Measurements from ENCODE around the gene SPOCK3. TPM values are rescaled to one million over a fixed set of nuclear protein-coding genes. Genes with fewer than 3 reads are reported as not detected.

SPOCK3 gene
- total RNA-seq, 1 donor from 2014 or later = 0.74 TPM

- intact Hi-C loops (cut with DNase I) = no loop called here
- H3K4me1 ChIP-seq = no peaks in the 10 kb centered on the region
- DNase-seq (no peak), ATAC-seq (no peak)
- no peaks in the 10 kb centered on the region for H3K27me3 ChIP-seq (ENCODE audit: low read depth)
- H3K9me3 ChIP-seq = no peaks in the 10 kb centered on the region
- no peak overlapping the region for H3K27ac ChIP-seq
- no peaks in the 10 kb centered on the region for H3K36me3 ChIP-seq
- no peak overlapping the region for H3K4me3 ChIP-seq
- no peak for TF ChIP-seq CTCF (IDR thresholded peaks at IDR 0.05)
Measured at GRCh38 chr4:166816890-166817289, 417.4 kb downstream of the SPOCK3 start.

DNA sequence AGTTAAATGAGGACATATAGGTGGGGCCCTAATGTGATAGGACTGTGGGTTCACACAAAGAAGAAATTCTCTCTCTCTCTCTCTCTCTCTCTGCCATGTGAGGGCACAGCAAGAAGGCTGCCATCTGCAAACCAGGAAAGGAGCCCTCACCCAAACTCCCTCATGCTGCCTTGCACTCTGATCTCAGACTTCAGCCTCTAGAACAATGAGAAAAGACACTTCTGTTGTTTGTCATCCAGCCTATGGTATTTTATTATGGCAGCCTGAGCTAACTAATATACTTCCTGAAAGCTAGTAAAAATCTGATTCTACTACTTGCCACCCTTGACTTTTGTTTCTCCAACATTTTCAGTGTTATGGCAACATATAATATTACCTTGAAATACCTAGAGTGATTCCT lies 425.9 kb downstream of the SPOCK3 start:
- no peak for ATAC-seq

GRCh38 chr4:166802346-166802745 lies 431.9 kb downstream of the SPOCK3 start:
- ATAC-seq (no peak), DNase-seq (no peak)
- no peak overlapping the region for H3K4me3 ChIP-seq
- no peak overlapping the region for H3K27ac ChIP-seq
- TF ChIP-seq CTCF (IDR thresholded peaks at IDR 0.05) = no peak
- no peaks in the 10 kb centered on the region for H3K36me3 ChIP-seq
- no peaks in the 10 kb centered on the region for H3K27me3 ChIP-seq (ENCODE audit: low read depth)
- intact Hi-C loops (cut with DNase I) = no loop called here
- no peaks in the 10 kb centered on the region for H3K9me3 ChIP-seq
- no peaks in the 10 kb centered on the region for H3K4me1 ChIP-seq

More for the DNA sequence above, 425.9 kb downstream of the SPOCK3 start:
- no peaks in the 10 kb centered on the region for H3K27me3 ChIP-seq (ENCODE audit: low read depth)
- no peaks in the 10 kb centered on the region for H3K36me3 ChIP-seq
- DNase-seq = no peak
- H3K4me1 ChIP-seq = no peaks in the 10 kb centered on the region
- no peak overlapping the region for H3K27ac ChIP-seq
- intact Hi-C loops (cut with DNase I) = no loop called here
- H3K9me3 ChIP-seq = no peaks in the 10 kb centered on the region
- TF ChIP-seq CTCF (IDR thresholded peaks at IDR 0.05) = no peak
- no peak overlapping the region for H3K4me3 ChIP-seq

DNA sequence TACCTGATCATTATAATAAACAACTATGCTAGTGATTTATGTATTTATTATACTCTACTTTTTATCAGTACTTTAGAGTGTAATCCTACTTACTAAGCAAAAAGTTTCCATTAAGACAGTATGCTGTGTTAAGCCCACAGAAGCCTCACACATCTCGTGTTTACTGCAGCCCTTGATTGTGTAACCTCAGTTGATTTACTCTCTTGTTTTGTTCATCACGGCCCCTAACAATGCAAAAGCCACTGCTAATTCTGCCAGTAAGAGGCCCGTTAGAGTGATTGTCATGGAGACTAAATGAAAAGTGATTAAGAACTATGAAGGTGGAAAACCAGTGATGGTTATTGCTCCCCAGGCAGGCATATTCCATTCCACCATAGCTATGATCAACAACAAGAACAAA lies 436.2 kb downstream of the SPOCK3 start:
- no peak overlapping the region for H3K27ac ChIP-seq
- no peaks in the 10 kb centered on the region for H3K4me1 ChIP-seq
- intact Hi-C loops (cut with DNase I) = no loop called here
- H3K4me3 ChIP-seq = no peak overlapping the region
- H3K9me3 ChIP-seq = no peaks in the 10 kb centered on the region
- no peak for DNase-seq
- TF ChIP-seq CTCF (IDR thresholded peaks at IDR 0.05) = no peak
- no peaks in the 10 kb centered on the region for H3K36me3 ChIP-seq
- no peaks in the 10 kb centered on the region for H3K27me3 ChIP-seq (ENCODE audit: low read depth)
- no peak for ATAC-seq

DNA sequence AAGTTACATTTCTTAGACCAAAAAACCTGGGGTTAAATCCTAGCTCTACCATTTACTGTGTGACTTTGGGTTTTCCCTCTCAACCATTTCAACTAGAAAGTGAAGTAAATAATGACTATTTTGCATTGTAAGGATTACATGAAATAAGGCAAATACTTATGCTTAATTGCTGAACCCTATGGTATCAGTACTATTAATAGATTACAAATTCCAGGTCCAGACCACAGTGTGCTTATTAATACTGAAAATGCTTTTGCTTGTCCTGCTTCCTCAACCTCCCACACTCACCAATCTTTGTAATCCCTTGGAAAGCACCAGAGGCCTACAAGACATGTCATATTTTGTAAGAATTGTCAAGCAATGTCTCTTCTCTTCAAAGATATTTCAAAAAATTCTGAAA lies 456.5 kb downstream of the SPOCK3 start:
- Histone ChIP-seq H3K9me3 (no peaks in the 10 kb centered on the region), H3K36me3 (no peaks in the 10 kb centered on the region), H3K27ac (no peak overlapping the region), H3K4me1 (no peaks in the 10 kb centered on the region), H3K27me3 (ENCODE audit: low read depth) (no peaks in the 10 kb centered on the region), H3K4me3 (no peak overlapping the region)
- no peak for TF ChIP-seq CTCF (IDR thresholded peaks at IDR 0.05)
- ATAC-seq (no peak), DNase-seq (no peak)
- intact Hi-C loops (cut with DNase I) = no loop called here

DNA sequence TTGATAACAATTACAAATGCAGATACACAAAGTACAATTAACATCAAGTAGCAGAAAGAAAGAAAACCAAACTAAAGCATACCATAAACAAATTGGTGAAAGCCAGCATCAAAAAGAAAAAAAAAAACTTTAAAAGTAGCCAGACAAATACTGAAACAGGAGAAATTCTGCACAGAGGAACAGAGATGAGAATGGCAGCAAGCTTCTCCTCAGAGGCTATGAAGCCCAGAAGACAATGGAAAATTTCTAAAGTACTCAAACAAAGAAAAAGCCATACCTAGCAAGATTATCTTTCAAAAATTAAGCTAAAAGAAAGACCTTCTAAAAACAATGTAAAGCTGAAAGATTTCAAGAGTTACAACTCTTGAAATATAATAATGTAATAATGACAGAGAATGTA lies 471.3 kb downstream of the SPOCK3 start:
- no peak overlapping the region for H3K27ac ChIP-seq
- no peak overlapping the region for H3K4me3 ChIP-seq
- DNase-seq (no peak), ATAC-seq (no peak)
- H3K36me3 ChIP-seq = no peaks in the 10 kb centered on the region
- no peak for TF ChIP-seq CTCF (IDR thresholded peaks at IDR 0.05)
- H3K9me3 ChIP-seq = peaks cover 9% of the 10 kb centered on the region
- intact Hi-C loops (cut with DNase I) = no loop called here
- no peaks in the 10 kb centered on the region for H3K27me3 ChIP-seq (ENCODE audit: low read depth)
- H3K4me1 ChIP-seq = no peaks in the 10 kb centered on the region
